Measurements from ENCODE around the gene ARFGEF2.
"Not testable (repeated sequence)": the region's sequence is repeated elsewhere in the genome, so short reads cannot be mapped to it uniquely, and the experiment has no call there.

ARFGEF2 gene

DNA sequence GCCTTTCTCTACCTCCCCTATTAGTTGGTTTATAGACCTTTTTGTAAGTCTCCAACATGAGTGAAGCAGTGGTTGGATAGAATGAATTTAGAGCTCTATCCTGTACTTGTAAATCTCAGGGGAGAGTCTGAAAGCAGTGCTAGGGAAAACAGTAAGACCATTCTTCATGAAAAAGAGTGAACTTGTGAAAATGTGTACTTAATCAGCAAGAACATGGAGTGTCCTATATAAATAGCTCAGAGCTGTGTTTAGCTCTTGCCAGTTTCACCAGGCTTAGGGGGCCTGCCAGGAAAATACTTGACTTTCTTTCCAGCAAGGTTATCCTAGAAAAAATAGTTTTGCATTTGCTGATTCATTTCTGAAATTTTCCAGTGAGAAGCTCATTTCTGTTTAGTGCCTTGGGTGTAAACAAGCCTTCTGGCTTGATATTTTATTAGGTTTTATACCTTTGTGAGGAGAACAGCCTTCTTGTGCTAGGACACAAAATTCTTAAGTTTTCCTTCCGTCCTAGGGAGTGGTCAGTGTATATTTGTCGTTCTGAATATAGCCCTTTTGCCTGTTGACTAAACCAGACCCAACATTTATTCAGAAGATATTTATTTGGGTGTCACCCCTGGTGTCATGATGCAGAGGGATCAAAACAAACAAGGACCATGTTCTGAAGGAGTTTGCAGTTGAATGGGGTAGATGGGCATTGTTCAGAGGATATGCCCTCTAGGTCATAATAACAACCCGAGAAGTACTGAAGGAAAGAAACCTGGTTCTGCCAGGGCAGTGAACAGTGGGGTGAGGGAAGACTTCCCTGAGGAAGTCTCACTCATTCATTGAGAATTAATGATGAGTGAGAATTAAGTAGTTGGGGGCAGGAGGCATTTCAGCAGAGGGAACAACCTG is 7.6 kb downstream of the ARFGEF2 start:
- no peak for DNase-seq (ENCODE audit: low read depth in 2 of 2)

DNA sequence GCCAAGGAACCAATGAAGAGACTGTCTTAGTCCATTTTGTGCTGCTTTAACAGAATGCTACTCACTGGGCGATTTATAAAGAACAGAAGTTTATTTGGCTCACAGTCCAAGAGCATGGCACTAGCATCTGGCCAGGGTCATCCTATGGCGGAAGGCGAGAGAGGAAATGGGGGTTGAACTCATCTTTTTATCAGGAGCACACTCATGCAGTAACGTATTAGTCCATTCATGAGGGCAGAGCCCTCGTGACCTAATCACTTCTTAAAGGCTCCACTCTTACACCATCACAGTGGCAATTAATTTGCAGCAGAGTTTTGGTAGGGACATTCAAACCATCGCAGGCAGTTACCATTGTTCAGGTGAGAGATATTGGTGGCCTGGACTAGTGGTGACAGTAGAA is 8.5 kb downstream of the ARFGEF2 start:
- DNase-seq (ENCODE audit: low read depth in 2 of 2) = no peak

DNA sequence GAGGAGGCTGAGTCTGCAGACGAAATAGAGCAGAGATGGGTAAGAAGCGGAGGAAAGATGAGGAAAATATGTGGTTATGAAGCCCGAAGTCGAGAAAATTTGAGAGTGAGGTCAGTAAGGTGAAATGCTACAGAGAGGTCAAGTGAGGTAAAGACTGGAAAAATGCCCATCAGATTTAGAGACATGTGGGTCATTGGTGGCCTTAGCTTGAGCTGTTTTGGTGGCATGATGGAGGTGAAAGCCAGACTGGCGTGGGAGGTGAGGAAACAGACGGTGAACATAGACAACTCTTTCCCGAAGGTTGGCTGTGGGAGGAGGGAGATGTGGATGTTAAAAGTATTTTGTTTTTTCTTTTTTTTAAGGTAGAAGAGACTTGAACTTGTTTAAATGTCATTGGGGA is 9.4 kb downstream of the ARFGEF2 start:
- no peak for DNase-seq (ENCODE audit: low read depth in 2 of 2)

DNA sequence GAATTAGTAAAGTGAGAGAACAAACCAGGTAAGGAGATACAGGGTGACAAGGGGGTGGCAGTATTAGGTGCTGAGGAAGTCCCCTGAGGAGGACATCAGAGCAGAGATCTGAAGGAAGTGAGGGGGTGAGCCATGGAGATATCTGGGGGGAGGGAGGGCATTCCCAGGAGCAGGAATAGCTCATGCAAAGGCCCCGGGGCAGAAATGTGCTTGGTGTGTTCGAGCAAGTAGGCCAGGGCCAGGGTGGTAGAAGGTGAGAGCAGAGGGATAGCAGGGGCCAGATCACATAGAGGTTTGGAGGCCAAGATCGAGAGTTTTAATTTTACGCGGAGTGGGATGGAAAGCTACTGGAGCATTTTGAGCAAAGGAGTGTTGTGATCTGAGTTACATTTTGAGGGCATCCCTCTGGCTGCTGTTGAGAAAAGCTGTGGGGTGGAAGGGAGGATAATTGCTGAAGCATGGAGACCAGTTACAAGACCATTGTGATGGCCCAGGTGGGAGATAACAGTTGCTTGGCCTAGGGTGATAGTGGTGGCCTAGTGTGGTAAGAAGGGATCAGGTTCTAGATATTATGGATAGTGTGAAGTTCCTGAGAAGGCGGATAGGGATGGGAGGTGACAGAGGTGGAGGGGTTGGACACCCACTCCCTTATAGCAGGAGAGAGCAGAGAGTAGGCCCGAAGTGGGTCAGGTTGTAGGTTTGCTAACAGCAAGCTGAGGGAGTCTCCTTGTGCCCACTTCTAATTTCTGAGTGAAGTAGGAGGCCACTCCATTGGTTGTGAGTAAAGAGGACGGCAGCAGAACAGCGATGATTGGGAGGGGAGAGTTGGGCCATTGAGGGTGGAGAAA is 10.2 kb downstream of the ARFGEF2 start:
- DNase-seq (ENCODE audit: low read depth in 2 of 2) = no peak

DNA sequence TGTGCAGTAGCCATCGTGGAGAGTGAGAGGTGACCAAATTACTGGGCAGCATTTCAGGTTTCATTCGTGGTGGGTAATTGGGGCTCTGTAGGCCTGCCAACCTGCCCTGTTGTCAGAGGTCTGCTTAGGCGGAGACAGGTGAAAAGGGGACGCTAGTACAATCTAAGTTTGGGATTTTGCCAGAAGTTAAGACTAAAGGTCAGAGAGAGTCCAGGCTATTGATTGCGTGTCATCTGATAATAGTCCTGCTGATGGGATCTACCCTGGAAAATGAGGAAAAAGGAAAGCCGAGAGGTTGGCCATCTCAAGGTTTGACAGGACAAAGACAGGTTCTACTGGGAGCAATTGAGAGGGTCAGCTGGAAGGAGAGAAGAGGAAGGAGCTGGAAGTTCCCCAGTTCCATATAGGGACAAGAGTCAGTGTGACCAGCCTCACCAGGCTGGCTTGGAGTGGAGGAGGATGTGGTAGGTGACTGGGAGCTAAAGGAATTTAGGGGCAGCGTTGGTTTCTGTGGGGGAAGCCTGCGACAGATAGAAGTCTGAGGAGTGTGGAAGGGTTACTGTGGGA is 10.9 kb downstream of the ARFGEF2 start:
- DNase-seq (ENCODE audit: low read depth in 2 of 2) = no peak

DNA sequence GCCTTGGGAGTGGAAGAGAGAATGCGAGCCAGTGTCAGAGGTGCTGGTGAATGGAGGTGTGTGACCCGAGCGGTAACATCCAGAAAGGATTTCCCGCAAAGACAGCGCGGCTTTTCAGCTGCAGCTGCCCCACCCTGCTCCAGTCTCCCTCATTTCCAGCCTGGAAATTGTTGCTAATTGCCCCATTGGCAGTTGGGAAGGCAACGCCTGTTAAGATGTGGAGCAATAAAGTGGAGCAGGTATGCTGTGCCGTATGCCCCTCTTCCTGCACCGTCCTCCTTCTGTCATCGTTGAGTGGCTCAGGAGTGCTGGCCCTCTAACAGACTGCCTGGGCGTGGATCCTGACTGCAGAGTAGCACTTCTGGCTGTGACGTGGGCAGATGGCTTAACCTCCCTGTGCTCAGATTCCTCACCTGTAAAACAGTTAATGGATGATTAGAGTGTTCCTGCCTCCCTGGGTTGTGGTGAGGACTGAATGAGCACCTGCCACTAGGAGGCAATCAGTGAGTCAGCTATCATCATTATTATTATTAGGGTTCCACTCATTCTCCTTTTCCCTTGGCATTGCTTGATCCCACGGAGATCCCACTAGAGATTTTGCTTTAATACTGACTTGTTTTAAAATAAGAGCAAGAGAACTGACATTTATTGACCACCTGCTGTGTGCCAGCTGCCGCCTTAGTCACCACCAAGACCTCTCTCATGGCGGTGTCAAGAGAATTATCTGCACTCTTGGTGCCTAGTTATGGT is 11.7 kb downstream of the ARFGEF2 start:
- DNase-seq (ENCODE audit: low read depth in 2 of 2) = no peak

DNA sequence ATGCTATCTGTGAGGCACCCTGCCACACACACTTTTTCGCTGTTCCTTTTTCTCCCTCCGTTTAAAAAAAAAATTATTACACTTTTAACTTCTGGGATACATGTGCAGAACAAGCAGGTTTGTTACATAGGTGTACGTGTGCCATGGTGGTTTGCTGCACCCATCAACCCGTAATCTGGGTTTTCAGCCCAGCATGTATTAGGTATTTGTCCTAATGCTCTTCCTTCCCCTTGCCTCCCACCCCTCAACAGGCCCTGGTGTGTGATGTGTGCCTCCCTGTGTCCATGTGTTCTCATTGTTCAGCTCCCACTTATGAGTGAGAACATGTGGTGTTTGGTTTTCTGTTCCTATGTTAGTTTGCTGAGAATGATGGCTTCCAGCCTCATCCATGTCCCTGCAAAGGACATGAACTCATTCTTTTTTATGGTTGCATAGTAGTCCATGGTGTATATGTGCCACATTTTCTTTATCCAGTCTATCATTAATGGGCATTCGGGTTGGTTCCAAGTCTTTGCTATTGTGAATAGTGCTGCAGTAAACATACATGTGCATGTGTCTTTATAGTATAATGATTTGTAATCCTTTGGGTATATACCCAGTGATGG is 12.9 kb downstream of the ARFGEF2 start:
- DNase-seq (ENCODE audit: low read depth in 2 of 2) = not testable (repeated sequence)

DNA sequence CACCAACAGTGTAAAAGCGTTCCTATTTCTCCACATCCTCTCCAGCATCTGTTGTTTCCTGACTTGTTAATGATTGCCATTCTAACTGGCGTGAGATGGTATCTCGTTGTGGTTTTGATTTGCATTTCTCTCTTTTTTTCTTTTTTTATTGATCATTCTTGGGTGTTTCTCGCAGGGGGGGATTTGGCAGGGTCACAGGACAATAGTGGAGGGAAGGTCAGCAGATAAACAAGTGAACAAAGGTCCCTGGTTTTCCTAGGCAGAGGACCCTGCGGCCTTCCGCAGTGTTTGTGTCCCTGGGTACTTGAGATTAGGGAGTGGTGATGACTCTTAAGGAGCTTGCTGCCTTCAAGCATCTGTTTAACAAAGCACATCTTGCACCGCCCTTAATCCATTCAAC is 13.5 kb downstream of the ARFGEF2 start:
- DNase-seq (ENCODE audit: low read depth in 2 of 2) = not testable (repeated sequence)

DNA sequence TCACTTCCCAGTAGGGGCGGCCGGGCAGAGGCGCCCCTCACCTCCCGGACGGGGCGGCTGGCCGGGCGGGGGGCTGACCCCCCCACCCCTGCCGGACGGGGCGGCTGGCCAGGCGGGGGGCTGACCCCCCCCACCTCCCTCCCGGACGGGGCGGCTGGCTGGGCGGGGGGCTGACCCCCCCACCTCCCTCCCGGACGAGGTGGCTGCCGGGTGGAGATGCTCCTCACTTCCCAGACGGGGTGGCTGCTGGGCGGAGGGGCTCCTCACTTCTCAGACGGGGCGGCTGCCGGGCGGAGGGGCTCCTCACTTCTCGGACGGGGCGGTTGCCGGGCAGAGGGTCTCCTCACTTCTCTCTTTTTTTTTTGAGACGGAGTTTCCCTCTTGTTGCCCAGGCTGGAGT is 14.7 kb downstream of the ARFGEF2 start:
- not testable (repeated sequence) for DNase-seq (ENCODE audit: low read depth in 2 of 2)

DNA sequence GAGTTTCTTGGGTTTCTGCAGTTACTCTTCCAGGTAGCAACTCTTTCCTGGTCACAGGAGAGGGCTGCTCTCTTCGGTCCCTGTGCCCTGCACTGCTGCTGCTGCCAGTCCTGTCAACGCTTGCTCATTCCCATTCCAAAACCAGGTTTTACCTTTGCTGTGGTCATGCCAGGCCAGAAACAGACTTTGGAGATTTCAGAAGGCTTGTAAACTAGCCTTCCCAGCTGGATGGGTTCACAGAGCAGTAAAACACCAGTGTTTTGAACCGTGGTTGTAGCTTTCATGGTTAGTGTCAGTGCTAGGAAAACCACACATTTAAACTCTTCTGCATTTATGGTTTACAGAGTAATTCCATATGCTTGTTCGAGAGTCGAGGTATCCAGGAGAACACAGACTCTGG is 16.2 kb downstream of the ARFGEF2 start:
- DNase-seq (ENCODE audit: low read depth in 2 of 2) = no peak

DNA sequence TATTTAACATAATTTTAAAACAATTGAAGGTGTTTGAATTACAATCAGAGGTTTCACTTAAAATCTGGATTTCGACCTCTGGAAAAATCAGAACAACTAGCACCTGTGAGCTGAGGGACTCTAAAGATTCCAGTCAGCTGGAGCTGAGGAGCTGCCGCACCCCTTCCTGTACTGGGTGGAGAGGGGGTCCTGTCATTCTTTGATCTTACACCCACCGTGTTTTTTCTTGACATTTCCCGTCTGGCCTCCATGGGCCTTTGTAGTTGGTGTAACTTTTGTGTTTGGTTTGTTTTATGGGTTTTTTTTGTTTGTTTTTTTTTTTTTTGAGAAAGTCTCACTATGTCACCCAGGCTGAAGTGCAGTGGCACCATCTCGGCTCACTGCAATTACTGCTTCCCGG is 17.2 kb downstream of the ARFGEF2 start:
- DNase-seq (ENCODE audit: low read depth in 2 of 2) = no peak

DNA sequence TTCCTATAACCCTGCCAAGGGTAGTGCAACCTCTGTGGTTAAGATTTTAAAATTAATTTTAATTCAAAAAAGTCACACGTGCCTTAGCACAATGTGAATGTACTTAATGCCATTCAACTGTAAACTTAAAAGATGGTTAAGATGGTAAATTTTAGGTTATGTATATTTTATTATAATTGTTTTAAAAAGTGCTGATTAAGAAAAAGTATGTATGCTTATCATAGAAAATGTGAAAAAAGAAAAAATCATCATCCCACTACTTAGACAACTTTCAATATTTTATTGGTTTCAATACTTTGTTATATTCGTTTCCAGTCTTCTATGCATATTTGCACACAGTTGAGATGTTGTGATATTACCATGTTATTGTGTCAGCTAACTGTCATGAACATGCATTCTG is 18.7 kb downstream of the ARFGEF2 start:
- no peak for DNase-seq (ENCODE audit: low read depth in 2 of 2)

DNA sequence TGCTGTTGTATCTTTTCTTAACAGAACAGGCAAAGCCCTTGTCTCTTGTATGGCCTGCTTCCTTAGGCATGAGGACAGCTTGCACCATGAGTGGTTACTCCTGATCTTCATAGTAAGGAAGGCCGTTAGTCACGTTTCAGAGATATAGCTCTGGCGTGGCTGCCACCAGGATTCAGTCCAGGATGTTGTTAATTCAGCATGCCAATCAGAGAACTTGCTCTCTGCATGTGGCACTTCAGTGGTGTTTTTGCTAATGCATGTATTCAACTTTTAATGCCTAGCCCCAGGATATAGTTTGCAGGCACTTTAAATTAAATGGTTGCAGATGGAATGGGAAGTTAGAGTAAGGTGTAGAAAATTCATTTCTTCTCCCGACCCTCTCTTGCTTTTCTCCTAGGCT is 20.0 kb downstream of the ARFGEF2 start:
- no peak for DNase-seq (ENCODE audit: low read depth in 2 of 2)

DNA sequence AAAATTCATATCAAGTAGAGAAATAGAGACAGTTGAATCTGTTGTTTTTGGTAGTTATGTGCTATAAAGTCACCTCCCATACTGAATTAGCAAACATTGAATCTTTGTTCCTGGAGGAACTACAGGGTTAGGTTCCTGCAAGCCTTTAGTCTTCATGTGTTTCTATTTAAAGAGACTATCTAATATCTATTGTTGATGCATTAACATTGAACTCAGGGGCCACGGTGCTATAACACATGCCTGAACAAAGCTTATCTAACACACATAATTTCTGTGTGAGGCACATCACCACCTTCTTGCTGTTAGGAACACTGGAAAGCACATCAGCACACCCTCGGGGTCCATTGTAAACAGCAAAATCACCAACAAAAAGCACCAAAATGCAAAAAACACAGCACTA is 21.2 kb downstream of the ARFGEF2 start:
- no peak for DNase-seq (ENCODE audit: low read depth in 2 of 2)

DNA sequence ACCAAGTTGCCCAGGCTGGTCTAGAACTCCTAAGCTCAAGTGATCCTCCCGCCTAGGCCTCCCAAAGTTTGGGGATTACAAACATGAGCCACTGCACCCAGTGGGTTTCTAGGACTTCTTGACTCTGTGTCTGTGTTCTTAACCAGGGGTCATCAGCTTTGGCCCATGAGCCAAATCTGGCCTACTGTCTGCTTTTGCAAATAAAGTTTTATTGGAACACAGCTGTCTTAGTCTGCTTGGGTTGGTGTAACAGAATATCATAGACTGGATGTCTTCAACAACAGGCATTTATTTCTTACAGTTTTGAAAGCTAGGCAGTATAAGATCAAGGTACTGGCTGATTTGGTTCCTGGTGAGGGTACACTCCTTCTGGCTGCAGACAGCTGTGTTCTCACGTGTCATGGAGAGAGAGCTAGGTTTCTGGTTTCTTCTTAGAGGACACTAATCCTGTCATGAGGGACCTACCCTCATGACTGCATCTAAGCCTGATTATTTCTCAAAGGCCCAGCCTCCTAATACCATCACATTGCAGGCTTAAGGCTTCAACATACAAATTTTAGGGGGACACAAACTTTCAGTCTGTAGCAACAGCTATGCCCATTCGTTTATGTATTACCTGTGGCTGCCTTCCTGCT is 23.3 kb downstream of the ARFGEF2 start:
- no peak for DNase-seq (ENCODE audit: low read depth in 2 of 2)

DNA sequence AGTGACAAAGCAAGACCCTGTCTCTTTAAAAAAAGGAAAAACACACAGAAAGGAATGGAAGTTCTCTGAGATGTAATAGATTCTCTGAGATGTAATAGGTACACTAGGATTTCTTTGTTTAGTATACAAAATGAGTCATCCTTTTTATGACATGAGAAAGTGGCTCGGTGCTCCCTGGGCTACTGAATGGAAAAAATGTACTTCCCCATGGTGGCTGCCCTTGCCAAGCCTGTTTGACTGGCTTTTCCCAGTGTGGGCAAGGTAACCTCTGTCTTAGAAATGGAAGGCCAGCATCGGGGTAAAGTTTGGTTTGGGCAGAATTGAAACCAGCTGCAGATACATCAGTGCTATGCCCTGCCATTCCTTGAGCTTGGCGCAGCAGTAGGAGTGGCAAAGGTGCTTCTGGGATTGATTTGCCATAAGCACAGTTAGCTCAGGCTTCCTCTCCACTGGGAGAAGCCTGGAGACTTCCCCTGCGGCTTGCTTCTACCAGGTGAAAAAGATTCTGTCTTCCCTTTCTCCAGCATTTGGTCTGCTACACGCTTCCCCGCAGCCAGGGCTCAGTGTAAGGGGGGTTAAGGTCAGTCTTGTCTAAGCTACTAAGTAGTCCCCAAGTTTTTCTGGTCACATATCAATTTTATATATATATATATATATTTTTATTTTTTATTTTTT is 24.5 kb downstream of the ARFGEF2 start:
- DNase-seq (ENCODE audit: low read depth in 2 of 2) = no peak

DNA sequence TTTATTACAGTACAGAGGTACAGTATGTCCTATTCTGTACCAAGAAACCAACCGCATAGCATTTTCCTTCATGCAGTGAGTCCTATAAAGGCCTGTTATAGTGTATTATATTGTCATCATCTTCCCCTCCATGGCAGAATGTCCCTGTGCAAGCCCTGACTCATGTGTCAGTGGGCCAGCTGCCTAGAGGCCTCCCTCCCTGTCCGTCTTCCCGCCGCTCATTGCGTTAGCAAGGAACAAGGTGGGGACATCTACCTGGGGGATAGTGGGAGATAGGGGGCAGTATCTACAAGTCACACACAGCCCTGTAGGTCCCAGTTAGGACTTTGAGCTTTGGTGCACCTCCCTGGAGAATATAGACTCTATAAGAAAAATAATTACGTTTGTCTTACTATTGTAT is 27.1 kb downstream of the ARFGEF2 start:
- no peak for DNase-seq (ENCODE audit: low read depth in 2 of 2)

DNA sequence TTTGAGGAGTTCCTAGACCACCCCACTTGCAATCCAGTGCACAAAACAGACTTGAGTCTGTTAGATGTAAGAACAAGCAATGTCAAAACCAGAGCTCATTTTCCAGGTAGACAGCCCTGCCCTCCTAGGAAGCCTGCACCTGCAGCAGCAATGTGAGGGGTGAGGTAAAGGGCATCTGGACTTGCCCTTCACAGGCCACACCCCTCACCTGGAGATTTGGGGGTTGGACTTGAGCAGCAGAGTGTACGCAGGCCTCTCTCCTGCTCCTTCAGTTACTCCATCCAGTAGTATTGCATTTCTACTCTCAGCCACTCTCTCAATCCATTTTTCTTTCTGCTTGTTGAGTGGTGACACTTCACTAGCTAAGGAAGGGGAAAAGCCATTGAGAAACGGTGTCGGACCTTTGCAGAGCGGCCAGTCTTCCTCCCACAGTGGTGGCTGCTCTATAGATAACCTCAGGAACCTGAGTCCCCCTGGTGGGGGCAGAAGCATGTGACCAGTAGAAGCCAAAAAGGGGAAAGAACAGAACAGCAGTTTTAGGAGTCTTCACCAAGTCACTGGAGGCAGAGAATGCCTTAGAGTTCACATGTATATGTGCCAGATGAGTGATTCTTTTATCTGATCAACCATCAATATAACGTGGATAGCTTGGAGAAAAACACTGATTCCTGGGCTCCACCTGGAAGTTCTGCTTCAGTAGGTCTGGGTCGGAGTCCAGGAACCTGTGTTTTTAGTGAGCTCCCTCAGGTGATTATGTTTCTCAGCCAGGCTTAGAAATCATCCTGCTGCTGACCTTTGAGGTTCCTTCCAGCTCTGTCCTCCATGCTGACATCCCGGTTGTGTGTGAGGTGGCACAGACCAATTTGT is 28.0 kb downstream of the ARFGEF2 start:
- DNase-seq (ENCODE audit: low read depth in 2 of 2) = no peak

DNA sequence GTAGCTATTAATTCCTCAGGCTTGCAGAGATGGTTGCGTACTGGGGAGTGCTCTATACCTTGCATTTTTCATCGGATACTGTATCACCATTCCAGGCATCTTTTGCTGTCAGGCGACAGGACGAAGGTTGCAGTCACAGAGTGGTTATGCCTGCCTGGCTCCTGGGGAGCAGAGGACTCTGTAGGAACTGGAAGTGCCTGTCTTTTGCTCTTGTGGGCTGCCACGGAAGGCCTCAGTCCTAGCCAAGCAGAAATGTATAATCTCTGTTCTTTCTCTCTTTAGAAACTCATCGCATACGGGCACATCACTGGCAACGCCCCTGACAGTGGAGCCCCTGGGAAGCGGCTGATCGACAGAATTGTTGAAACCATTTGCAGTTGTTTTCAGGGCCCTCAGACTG is 29.5 kb downstream of the ARFGEF2 start:
- no peak for DNase-seq (ENCODE audit: low read depth in 2 of 2)
